Measurements from ENCODE around the gene ATG12.

GRCh38 chr5:115842952-115843351, 1.6 kb upstream of the ATG12 start:
- TF ChIP-seq POLR2A (IDR thresholded peaks at IDR 0.05) (no peak), CTCF (IDR thresholded peaks at IDR 0.05) (no peak)

Data from uterus (tissue), 2 donors.